Measurements from ENCODE around the gene PRKN. TPM values are rescaled to one million over a fixed set of nuclear protein-coding genes. Genes with fewer than 3 reads are reported as not detected.

Gene PRKN
- total RNA-seq, 1 donor from 2014 or later: 2.8 TPM

DNA sequence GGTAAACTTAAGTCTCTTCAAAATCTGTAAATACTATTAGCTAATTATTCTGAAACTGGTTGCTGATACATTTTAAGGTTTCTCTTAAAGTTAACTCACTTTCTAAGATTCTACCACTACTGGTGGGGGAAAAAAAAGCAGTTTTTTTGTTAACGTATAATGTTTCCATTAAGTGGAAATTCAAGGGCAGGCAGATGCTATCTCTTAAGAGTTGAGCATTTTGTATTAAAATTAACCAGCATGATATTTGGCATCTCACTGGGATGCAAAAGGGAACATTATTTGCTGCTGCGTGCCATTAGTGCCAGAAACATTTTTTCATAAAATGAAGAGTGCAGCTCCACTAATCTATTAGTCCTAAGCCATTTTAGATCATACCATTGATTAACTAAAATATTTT, 246.2 kb downstream of the PRKN start:
- Mint-ChIP-seq H3K36me3 (no peaks in the 10 kb centered on the region), H3K27ac (no peak overlapping the region), H3K4me1 (peaks cover 24% of the 10 kb centered on the region), H3K9me3 (no peaks in the 10 kb centered on the region), H3K27me3 (ENCODE audit: insufficient read depth, low read depth) (peaks cover 14% of the 10 kb centered on the region), H3K4me3 (no peak overlapping the region)
- no peaks in the 10 kb centered on the region for H3K4me1 ChIP-seq
- no peak overlapping the region for H2AFZ ChIP-seq (replicated peaks)
- no peak overlapping the region for H3K4me3 ChIP-seq
- no peaks in the 10 kb centered on the region for H3K36me3 ChIP-seq
- H3F3A ChIP-seq (ENCODE audit: low read depth): no peaks in the 10 kb centered on the region
- H3K9me3 ChIP-seq (ENCODE audit: low read depth): no peaks in the 10 kb centered on the region
- no peaks in the 10 kb centered on the region for H3K27me3 ChIP-seq
- H3K4me2 ChIP-seq: no peak overlapping the region
- H3K27ac ChIP-seq: no peak overlapping the region
- H4K20me1 ChIP-seq (ENCODE audit: low read depth): no peaks in the 10 kb centered on the region
- DNase-seq (ENCODE audit: low spot score): no peak
- no peak overlapping the region for H3K9ac ChIP-seq
- TF ChIP-seq, protein P1, sequence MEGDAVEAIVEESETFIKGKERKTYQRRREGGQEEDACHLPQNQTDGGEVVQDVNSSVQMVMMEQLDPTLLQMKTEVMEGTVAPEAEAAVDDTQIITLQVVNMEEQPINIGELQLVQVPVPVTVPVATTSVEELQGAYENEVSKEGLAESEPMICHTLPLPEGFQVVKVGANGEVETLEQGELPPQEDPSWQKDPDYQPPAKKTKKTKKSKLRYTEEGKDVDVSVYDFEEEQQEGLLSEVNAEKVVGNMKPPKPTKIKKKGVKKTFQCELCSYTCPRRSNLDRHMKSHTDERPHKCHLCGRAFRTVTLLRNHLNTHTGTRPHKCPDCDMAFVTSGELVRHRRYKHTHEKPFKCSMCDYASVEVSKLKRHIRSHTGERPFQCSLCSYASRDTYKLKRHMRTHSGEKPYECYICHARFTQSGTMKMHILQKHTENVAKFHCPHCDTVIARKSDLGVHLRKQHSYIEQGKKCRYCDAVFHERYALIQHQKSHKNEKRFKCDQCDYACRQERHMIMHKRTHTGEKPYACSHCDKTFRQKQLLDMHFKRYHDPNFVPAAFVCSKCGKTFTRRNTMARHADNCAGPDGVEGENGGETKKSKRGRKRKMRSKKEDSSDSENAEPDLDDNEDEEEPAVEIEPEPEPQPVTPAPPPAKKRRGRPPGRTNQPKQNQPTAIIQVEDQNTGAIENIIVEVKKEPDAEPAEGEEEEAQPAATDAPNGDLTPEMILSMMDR (IDR thresholded peaks at IDR 0.05): no peak
- H3K79me2 ChIP-seq (ENCODE audit: low read depth): no peaks in the 10 kb centered on the region

- Histone ChIP-seq H3K27me3 (no peaks in the 10 kb centered on the region), H4K20me1 (ENCODE audit: low read depth) (no peaks in the 10 kb centered on the region), H3K9me3 (ENCODE audit: low read depth) (no peaks in the 10 kb centered on the region), H3K36me3 (no peaks in the 10 kb centered on the region), H3K4me3 (no peak overlapping the region), H3K4me2 (no peak overlapping the region), H3K9ac (no peak overlapping the region), H3K79me2 (ENCODE audit: low read depth) (no peaks in the 10 kb centered on the region), H3K27ac (no peak overlapping the region), H2AFZ (replicated peaks) (no peak overlapping the region), H3F3A (ENCODE audit: low read depth) (no peaks in the 10 kb centered on the region), H3K4me1 (no peaks in the 10 kb centered on the region)
- Mint-ChIP-seq H3K36me3 (no peaks in the 10 kb centered on the region), H3K4me3 (no peak overlapping the region), H3K27ac (no peak overlapping the region), H3K9me3 (no peaks in the 10 kb centered on the region), H3K27me3 (ENCODE audit: insufficient read depth, low read depth) (peaks cover 12% of the 10 kb centered on the region), H3K4me1 (peaks cover 19% of the 10 kb centered on the region)
- no peak for DNase-seq (ENCODE audit: low spot score)
- TF ChIP-seq, protein P1 (IDR thresholded peaks at IDR 0.05): no peak
- TF ChIP-seq EZH2 (IDR thresholded peaks at IDR 0.05): no peak
- TF ChIP-seq EZH2phosphoT487 (IDR thresholded peaks at IDR 0.05): no peak
These were observed 249.3 kb downstream of the PRKN start for GRCh38 chr6:162478192-162478671.

DNA sequence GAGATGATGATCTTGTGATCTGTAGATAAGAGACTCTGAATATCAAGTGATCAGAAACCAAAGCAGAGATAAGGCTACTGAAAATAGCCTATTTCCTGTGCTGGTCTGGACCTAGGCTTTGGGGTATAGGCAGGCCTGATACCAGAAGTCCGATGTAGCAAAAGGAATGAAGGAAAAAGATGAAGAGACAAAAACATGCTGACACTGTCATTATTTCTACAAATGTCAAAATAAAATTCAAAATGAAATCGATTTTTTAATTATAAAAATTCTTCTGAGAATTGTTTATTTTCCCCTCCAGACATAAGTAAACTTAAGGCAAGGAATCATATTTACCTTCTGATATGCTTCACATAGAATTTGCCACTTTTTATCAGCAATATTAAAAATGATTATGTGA, 252.8 kb downstream of the PRKN start:
- Mint-ChIP-seq H3K4me3 (no peak overlapping the region), H3K27me3 (ENCODE audit: insufficient read depth, low read depth) (peaks cover 12% of the 10 kb centered on the region), H3K36me3 (no peaks in the 10 kb centered on the region), H3K9me3 (peaks cover 3% of the 10 kb centered on the region), H3K4me1 (peaks cover 9% of the 10 kb centered on the region), H3K27ac (no peak overlapping the region)
- TF ChIP-seq EZH2phosphoT487 (IDR thresholded peaks at IDR 0.05) (no peak), EZH2 (IDR thresholded peaks at IDR 0.05) (no peak)
- TF ChIP-seq, protein P1 (IDR thresholded peaks at IDR 0.05): no peak
- Histone ChIP-seq H3K36me3 (no peaks in the 10 kb centered on the region), H3K4me3 (no peak overlapping the region), H4K20me1 (ENCODE audit: low read depth) (no peaks in the 10 kb centered on the region), H2AFZ (replicated peaks) (no peak overlapping the region), H3K4me2 (no peak overlapping the region), H3K79me2 (ENCODE audit: low read depth) (no peaks in the 10 kb centered on the region), H3K27me3 (no peaks in the 10 kb centered on the region), H3K9me3 (ENCODE audit: low read depth) (no peaks in the 10 kb centered on the region), H3F3A (ENCODE audit: low read depth) (no peaks in the 10 kb centered on the region), H3K9ac (no peak overlapping the region), H3K27ac (no peak overlapping the region), H3K4me1 (no peaks in the 10 kb centered on the region)
- DNase-seq (ENCODE audit: low spot score): no peak

Measured in neural progenitor cell (in vitro differentiated cells).